ENCODE measurements around the gene SERPINB12.

Gene SERPINB12

GRCh38 chr18:63552581-63552980 lies 10.4 kb downstream of the SERPINB12 start:
- TF ChIP-seq, protein P1, sequence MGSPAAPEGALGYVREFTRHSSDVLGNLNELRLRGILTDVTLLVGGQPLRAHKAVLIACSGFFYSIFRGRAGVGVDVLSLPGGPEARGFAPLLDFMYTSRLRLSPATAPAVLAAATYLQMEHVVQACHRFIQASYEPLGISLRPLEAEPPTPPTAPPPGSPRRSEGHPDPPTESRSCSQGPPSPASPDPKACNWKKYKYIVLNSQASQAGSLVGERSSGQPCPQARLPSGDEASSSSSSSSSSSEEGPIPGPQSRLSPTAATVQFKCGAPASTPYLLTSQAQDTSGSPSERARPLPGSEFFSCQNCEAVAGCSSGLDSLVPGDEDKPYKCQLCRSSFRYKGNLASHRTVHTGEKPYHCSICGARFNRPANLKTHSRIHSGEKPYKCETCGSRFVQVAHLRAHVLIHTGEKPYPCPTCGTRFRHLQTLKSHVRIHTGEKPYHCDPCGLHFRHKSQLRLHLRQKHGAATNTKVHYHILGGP (tag by site-specific recombination; IDR thresholded peaks at IDR 0.05): no peak
- TF ChIP-seq GFI1B (tag by site-specific recombination; IDR thresholded peaks at IDR 0.05): no peak
- TF ChIP-seq AEBP2 (tag by site-specific recombination; IDR thresholded peaks at IDR 0.05; ENCODE audit: borderline replicate concordance): no peak
- no peak for TF ChIP-seq ZNF16 (tag by site-specific recombination; IDR thresholded peaks at IDR 0.05; ENCODE audit: low read depth)
- TF ChIP-seq ZNF701 (tag by site-specific recombination; IDR thresholded peaks at IDR 0.05): no peak
- Histone ChIP-seq H3K4me1 (ENCODE audit: control insufficient read depth, insufficient read depth, low read length) (no peaks in the 10 kb centered on the region), H3K36me3 (ENCODE audit: control insufficient read depth in 2 of 2, insufficient read depth in 1 of 2, low read length in 2 of 2) (no peaks in the 10 kb centered on the region), H3K27ac (ENCODE audit: extremely low read depth, low read depth, low read length) (no peak overlapping the region), H3K4me3 (ENCODE audit: low read depth, low read length) (no peak overlapping the region), H3K9me3 (ENCODE audit: control insufficient read depth, insufficient read depth, low read depth, low read length) (no peaks in the 10 kb centered on the region)
- ChIA-PET CTCF (interaction anchor here (1.5 to 2.8 kb wide), 2 partner anchors 25 to 35 kb away, joined by 5 to 21 read pairs; no protein-coding TSS in a partner anchor), POLR2A (no interaction called here)

DNA sequence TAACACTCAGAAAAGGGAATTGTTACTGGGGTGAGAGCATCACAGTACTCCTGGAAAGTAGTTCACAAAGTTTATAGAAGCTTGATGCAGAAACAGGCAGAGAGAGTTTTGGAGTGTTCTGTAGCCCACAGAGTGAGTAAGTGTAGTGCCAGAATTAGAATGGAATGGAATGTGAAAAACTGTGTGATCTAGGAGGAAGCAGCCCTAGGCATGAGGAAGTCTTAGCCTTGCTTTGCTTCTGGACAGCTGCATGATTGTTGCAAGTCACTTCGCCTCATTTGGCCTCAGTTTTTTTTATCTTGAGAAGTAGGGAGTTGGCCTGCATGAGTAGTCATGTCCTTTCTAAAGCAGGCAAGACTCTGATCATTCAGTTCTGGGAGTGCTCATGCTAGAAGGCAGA lies 10.9 kb downstream of the SERPINB12 start:
- Histone ChIP-seq H3K36me3 (ENCODE audit: control insufficient read depth in 2 of 2, insufficient read depth in 1 of 2, low read length in 2 of 2) (no peaks in the 10 kb centered on the region), H3K9me3 (ENCODE audit: control insufficient read depth, insufficient read depth, low read depth, low read length) (no peaks in the 10 kb centered on the region), H3K27ac (ENCODE audit: extremely low read depth, low read depth, low read length) (no peak overlapping the region), H3K4me1 (ENCODE audit: control insufficient read depth, insufficient read depth, low read length) (no peaks in the 10 kb centered on the region), H3K4me3 (ENCODE audit: low read depth, low read length) (no peak overlapping the region)
- ChIA-PET POLR2A (interaction anchor here (0.6 kb wide), 1 partner anchor 105 kb away, joined by 6 read pairs; no protein-coding TSS in a partner anchor), CTCF (interaction anchor here (1.5 to 2.8 kb wide), 2 partner anchors 25 to 35 kb away, joined by 5 to 21 read pairs; no protein-coding TSS in a partner anchor)
- TF ChIP-seq MZF1 (tag by site-specific recombination; IDR thresholded peaks at IDR 0.05; ENCODE audit: borderline replicate concordance): no peak

DNA sequence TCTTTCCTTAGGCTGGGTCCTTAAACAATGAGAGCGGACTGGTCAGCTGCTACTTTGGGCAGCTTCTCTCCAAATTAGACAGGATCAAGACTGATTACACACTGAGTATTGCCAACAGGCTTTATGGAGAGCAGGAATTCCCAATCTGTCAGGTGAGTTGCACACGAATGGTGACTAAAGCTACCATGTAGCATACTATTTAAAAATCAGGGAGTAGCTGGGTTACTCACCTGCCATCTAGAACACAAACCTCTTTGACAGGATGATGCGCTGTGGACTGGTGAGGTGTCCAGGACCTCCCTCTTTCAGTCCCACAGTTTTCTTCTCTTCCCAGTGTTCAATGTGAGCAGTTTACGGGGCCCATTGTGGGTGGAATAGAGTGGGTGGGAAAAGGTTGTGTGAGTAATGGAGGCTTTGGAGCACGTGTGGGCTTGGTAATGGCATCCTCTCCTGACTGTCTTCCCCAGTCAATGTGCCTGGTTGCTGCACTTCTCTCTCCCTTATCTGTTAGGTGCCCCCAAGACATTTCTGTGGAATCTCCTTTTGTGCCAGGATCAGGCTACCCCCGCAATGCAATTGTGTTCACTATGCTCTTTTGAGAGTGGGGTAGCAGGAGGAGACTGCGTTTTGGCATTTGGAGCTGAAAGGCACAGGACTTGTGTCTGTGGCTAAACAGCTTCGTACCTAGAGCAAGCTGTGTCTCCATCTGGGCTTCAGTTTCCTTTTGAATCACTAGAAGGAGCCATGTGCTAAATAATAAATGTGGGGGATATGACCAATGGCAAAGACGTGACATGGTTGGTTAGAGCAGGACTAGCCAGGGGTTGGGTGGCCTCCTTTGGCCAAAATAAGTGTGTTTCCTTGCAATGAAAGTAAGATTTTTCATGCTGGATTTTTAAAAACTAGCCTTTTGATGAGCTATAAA lies 17.7 kb downstream of the SERPINB12 start:
- ChIA-PET CTCF (interaction anchor here (1.0 to 10.5 kb wide), 2 partner anchors 18 to 42 kb away, joined by 4 to 88 read pairs; no protein-coding TSS in a partner anchor), POLR2A (no interaction called here)
- no peaks in the 10 kb centered on the region for H3K4me1 ChIP-seq (ENCODE audit: control insufficient read depth, insufficient read depth, low read length)
- no peaks in the 10 kb centered on the region for H3K36me3 ChIP-seq (ENCODE audit: control insufficient read depth in 2 of 2, insufficient read depth in 1 of 2, low read length in 2 of 2)
- H3K4me3 ChIP-seq (ENCODE audit: low read depth, low read length): no peak overlapping the region
- no peaks in the 10 kb centered on the region for H3K9me3 ChIP-seq (ENCODE audit: control insufficient read depth, insufficient read depth, low read depth, low read length)
- H3K27ac ChIP-seq (ENCODE audit: extremely low read depth, low read depth, low read length): no peak overlapping the region
- peak; percentile 57 for TF ChIP-seq EGR2 (tag by site-specific recombination; IDR thresholded peaks at IDR 0.05; ENCODE audit: low read depth)
- no peak for TF ChIP-seq GFI1B (tag by site-specific recombination; IDR thresholded peaks at IDR 0.05)
- peak; percentile 81 for TF ChIP-seq ZFHX2 (tag by site-specific recombination; conservative IDR thresholded peaks at IDR 0.05)

- Histone ChIP-seq H3K4me3 (ENCODE audit: low read depth, low read length) (no peak overlapping the region), H3K27ac (ENCODE audit: extremely low read depth, low read depth, low read length) (no peak overlapping the region), H3K4me1 (ENCODE audit: control insufficient read depth, insufficient read depth, low read length) (no peaks in the 10 kb centered on the region), H3K36me3 (ENCODE audit: control insufficient read depth in 2 of 2, insufficient read depth in 1 of 2, low read length in 2 of 2) (no peaks in the 10 kb centered on the region), H3K9me3 (ENCODE audit: control insufficient read depth, insufficient read depth, low read depth, low read length) (no peaks in the 10 kb centered on the region)
- POLR2A ChIA-PET: no interaction called here
- CTCF ChIA-PET: interaction anchor here (10.5 kb wide), 1 partner anchor 16 kb away, joined by 88 read pairs; no protein-coding TSS in a partner anchor
- TF ChIP-seq ZNF580 (tag by site-specific recombination; IDR thresholded peaks at IDR 0.05) (no peak), ZNF521 (tag by site-specific recombination; IDR thresholded peaks at IDR 0.05) (no peak), ZNF433 (tag by site-specific recombination; IDR thresholded peaks at IDR 0.05; ENCODE audit: low read depth) (no peak), ZNF530 (tag by site-specific recombination; IDR thresholded peaks at IDR 0.05; ENCODE audit: low read depth) (no peak), ZNF670 (tag by site-specific recombination; IDR thresholded peaks at IDR 0.05; ENCODE audit: low read depth) (no peak), ZNF560 (tag by site-specific recombination; IDR thresholded peaks at IDR 0.05; ENCODE audit: borderline replicate concordance) (no peak), ZNF488 (tag by site-specific recombination; IDR thresholded peaks at IDR 0.05) (no peak), MZF1 (tag by site-specific recombination; IDR thresholded peaks at IDR 0.05; ENCODE audit: borderline replicate concordance) (no peak), ZNF274 (IDR thresholded peaks at IDR 0.05; ENCODE audit: low read length) (no peak), ZNF274 (tag by site-specific recombination; IDR thresholded peaks at IDR 0.05; ENCODE audit: borderline replicate concordance) (no peak), ZNF214 (tag by site-specific recombination; IDR thresholded peaks at IDR 0.05; ENCODE audit: borderline replicate concordance) (no peak), ZNF629 (tag by site-specific recombination; IDR thresholded peaks at IDR 0.05) (no peak), ZSCAN30 (tag by site-specific recombination; IDR thresholded peaks at IDR 0.05) (no peak)
Measured at GRCh38 chr18:63562284-63562683, 20.1 kb downstream of the SERPINB12 start.

Measured in HEK293 (cell line).